ENCODE measurements around the gene SUGCT.

The SUGCT gene

GRCh38 chr7:40796723-40797122 lies 661.9 kb downstream of the SUGCT start:
- H3K27me3 ChIP-seq (ENCODE audit: control insufficient read depth, insufficient read depth, low read length), result no peaks in the 10 kb centered on the region
- H3K36me3 ChIP-seq (ENCODE audit: control insufficient read depth, insufficient read depth, low read length), result no peaks in the 10 kb centered on the region
- peaks cover 3% of the 10 kb centered on the region for H3K4me1 ChIP-seq (ENCODE audit: control insufficient read depth, insufficient read depth, low read length)
- H3K9me3 ChIP-seq (ENCODE audit: control insufficient read depth, insufficient read depth, low read length), result no peaks in the 10 kb centered on the region
- no peak overlapping the region for H3K4me3 ChIP-seq (ENCODE audit: low read depth, low read length)
- no peak overlapping the region for H3K9ac ChIP-seq (ENCODE audit: low read depth, low read length)

GRCh38 chr7:40798613-40799012 lies 663.8 kb downstream of the SUGCT start:
- no peak overlapping the region for H3K9ac ChIP-seq (ENCODE audit: low read depth, low read length)
- H3K9me3 ChIP-seq (ENCODE audit: control insufficient read depth, insufficient read depth, low read length), result no peaks in the 10 kb centered on the region
- H3K4me3 ChIP-seq (ENCODE audit: low read depth, low read length), result no peak overlapping the region
- no peaks in the 10 kb centered on the region for H3K36me3 ChIP-seq (ENCODE audit: control insufficient read depth, insufficient read depth, low read length)
- H3K4me1 ChIP-seq (ENCODE audit: control insufficient read depth, insufficient read depth, low read length), result peaks cover 3% of the 10 kb centered on the region
- no peaks in the 10 kb centered on the region for H3K27me3 ChIP-seq (ENCODE audit: control insufficient read depth, insufficient read depth, low read length)

DNA sequence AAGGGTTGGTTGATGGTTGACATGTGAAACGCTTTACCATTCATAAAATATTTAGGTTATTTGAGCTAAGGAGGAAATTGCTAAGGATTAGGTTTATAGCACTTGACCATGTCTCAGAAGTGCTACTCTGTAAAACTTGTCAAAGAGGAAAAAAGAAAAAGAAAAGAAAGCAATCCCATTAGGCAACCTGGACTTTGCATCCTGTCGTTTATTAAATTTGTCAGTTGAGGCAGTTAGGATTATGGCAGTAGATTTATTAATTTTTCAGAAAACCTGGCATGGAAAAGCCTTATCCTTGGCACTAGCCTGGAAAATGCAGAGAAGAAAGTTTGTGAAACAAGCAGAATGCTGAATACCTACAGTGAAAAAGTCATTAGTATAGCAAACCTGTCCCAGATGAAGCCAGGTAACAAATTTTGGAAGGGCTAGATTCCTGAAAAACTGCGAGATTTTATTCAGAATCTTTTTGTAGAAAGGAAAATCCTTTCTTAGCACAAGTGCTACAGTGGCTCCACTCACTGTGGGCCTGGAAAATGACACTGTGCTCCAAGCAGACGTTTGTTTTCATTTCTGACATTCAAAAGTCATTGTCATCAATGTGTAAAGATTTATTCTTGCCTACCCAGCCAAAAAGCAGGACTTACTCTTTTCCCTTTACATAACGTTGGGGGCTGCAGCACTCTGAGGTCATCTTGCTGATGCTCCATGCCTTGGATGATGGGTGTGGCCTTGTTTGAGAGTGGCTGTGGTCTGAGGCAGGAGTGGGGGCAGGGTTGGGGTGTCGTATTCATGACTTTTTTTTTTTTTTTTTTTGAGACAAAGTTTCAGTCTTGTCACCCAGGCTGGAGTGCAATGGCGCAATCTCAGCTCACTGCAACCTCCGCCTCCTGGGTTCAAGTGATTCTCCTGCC lies 664.9 kb downstream of the SUGCT start:
- no peak overlapping the region for H3K9ac ChIP-seq (ENCODE audit: low read depth, low read length)
- H3K27me3 ChIP-seq (ENCODE audit: control insufficient read depth, insufficient read depth, low read length), result no peaks in the 10 kb centered on the region
- H3K36me3 ChIP-seq (ENCODE audit: control insufficient read depth, insufficient read depth, low read length), result no peaks in the 10 kb centered on the region
- H3K4me3 ChIP-seq (ENCODE audit: low read depth, low read length), result no peak overlapping the region
- H3K9me3 ChIP-seq (ENCODE audit: control insufficient read depth, insufficient read depth, low read length), result no peaks in the 10 kb centered on the region
- H3K4me1 ChIP-seq (ENCODE audit: control insufficient read depth, insufficient read depth, low read length), result peaks cover 3% of the 10 kb centered on the region

DNA sequence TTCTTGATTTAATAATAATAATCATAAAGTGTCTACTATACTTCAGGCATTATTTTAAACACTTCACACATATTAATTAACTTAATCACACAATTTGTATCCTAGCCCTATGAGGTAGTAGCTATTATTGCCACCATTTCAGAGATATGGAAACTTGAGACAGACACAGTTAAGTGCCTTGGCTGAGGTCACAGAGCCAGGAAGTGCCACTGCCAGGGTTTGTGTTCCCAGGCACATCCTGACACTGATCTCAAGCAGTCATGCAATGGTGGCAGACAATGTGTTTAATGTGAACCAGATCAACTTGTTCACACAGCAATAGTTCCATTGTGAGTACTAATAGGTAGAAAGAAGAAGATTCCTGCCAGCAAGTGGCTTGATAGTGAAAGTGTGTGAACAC lies 666.0 kb downstream of the SUGCT start:
- no peaks in the 10 kb centered on the region for H3K27me3 ChIP-seq (ENCODE audit: control insufficient read depth, insufficient read depth, low read length)
- no peaks in the 10 kb centered on the region for H3K9me3 ChIP-seq (ENCODE audit: control insufficient read depth, insufficient read depth, low read length)
- H3K9ac ChIP-seq (ENCODE audit: low read depth, low read length), result no peak overlapping the region
- H3K4me1 ChIP-seq (ENCODE audit: control insufficient read depth, insufficient read depth, low read length), result peaks cover 3% of the 10 kb centered on the region
- H3K36me3 ChIP-seq (ENCODE audit: control insufficient read depth, insufficient read depth, low read length), result no peaks in the 10 kb centered on the region
- no peak overlapping the region for H3K4me3 ChIP-seq (ENCODE audit: low read depth, low read length)

- no peak overlapping the region for H3K4me3 ChIP-seq (ENCODE audit: low read depth, low read length)
- H3K9ac ChIP-seq (ENCODE audit: low read depth, low read length), result no peak overlapping the region
- no peaks in the 10 kb centered on the region for H3K9me3 ChIP-seq (ENCODE audit: control insufficient read depth, insufficient read depth, low read length)
- no peaks in the 10 kb centered on the region for H3K36me3 ChIP-seq (ENCODE audit: control insufficient read depth, insufficient read depth, low read length)
- H3K4me1 ChIP-seq (ENCODE audit: control insufficient read depth, insufficient read depth, low read length), result peaks cover 3% of the 10 kb centered on the region
- H3K27me3 ChIP-seq (ENCODE audit: control insufficient read depth, insufficient read depth, low read length), result no peaks in the 10 kb centered on the region
Measured at GRCh38 chr7:40802497-40802896, 667.7 kb downstream of the SUGCT start.

- Histone ChIP-seq H3K4me1 (ENCODE audit: control insufficient read depth, insufficient read depth, low read length) (peaks cover 2% of the 10 kb centered on the region), H3K9ac (ENCODE audit: low read depth, low read length) (no peak overlapping the region), H3K4me3 (ENCODE audit: low read depth, low read length) (no peak overlapping the region), H3K36me3 (ENCODE audit: control insufficient read depth, insufficient read depth, low read length) (no peaks in the 10 kb centered on the region), H3K27me3 (ENCODE audit: control insufficient read depth, insufficient read depth, low read length) (no peaks in the 10 kb centered on the region), H3K9me3 (ENCODE audit: control insufficient read depth, insufficient read depth, low read length) (no peaks in the 10 kb centered on the region)
Measured at GRCh38 chr7:40804477-40805215, 669.8 kb downstream of the SUGCT start.

- no peaks in the 10 kb centered on the region for H3K4me1 ChIP-seq (ENCODE audit: control insufficient read depth, insufficient read depth, low read length)
- no peak overlapping the region for H3K4me3 ChIP-seq (ENCODE audit: low read depth, low read length)
- H3K36me3 ChIP-seq (ENCODE audit: control insufficient read depth, insufficient read depth, low read length), result no peaks in the 10 kb centered on the region
- no peaks in the 10 kb centered on the region for H3K9me3 ChIP-seq (ENCODE audit: control insufficient read depth, insufficient read depth, low read length)
- no peak overlapping the region for H3K9ac ChIP-seq (ENCODE audit: low read depth, low read length)
- H3K27me3 ChIP-seq (ENCODE audit: control insufficient read depth, insufficient read depth, low read length), result no peaks in the 10 kb centered on the region
Measured at GRCh38 chr7:40805361-40805760, 670.6 kb downstream of the SUGCT start.

DNA sequence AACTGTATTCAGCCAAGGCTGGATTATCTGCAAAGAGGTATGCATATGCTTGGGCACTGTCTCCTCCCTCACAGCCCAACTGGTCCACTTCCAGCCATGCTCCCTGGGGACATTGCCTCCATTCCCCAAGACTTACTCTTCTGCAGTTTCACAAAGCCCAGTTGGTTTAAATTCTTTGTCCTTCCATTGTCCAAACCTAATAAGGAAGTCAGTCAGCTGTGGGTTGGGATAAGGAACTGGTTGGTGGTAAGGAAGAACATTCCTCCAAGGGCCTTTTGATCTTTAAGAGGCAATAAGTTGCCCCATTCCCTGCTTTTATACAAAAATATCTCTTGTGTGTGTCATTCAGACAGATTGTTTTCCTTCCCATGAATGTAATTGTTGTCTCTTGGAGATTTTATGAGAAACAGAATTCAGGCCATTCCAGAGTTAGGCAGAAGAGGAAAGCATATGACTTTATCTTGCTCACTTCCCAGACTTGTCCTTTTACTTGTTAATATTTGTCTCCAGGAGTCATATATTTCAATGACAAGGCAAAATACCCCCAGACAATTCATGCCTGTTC lies 673.7 kb downstream of the SUGCT start:
- no peaks in the 10 kb centered on the region for H3K36me3 ChIP-seq (ENCODE audit: control insufficient read depth, insufficient read depth, low read length)
- H3K27me3 ChIP-seq (ENCODE audit: control insufficient read depth, insufficient read depth, low read length), result no peaks in the 10 kb centered on the region
- H3K4me1 ChIP-seq (ENCODE audit: control insufficient read depth, insufficient read depth, low read length), result no peaks in the 10 kb centered on the region
- no peaks in the 10 kb centered on the region for H3K9me3 ChIP-seq (ENCODE audit: control insufficient read depth, insufficient read depth, low read length)
- no peak overlapping the region for H3K9ac ChIP-seq (ENCODE audit: low read depth, low read length)
- H3K4me3 ChIP-seq (ENCODE audit: low read depth, low read length), result no peak overlapping the region

GRCh38 chr7:40810274-40810673 lies 675.5 kb downstream of the SUGCT start:
- H3K36me3 ChIP-seq (ENCODE audit: control insufficient read depth, insufficient read depth, low read length), result no peaks in the 10 kb centered on the region
- no peak overlapping the region for H3K4me3 ChIP-seq (ENCODE audit: low read depth, low read length)
- H3K9me3 ChIP-seq (ENCODE audit: control insufficient read depth, insufficient read depth, low read length), result no peaks in the 10 kb centered on the region
- H3K9ac ChIP-seq (ENCODE audit: low read depth, low read length), result no peak overlapping the region
- H3K27me3 ChIP-seq (ENCODE audit: control insufficient read depth, insufficient read depth, low read length), result no peaks in the 10 kb centered on the region
- H3K4me1 ChIP-seq (ENCODE audit: control insufficient read depth, insufficient read depth, low read length), result no peaks in the 10 kb centered on the region

- Histone ChIP-seq H3K4me3 (ENCODE audit: low read depth, low read length) (no peak overlapping the region), H3K4me1 (ENCODE audit: control insufficient read depth, insufficient read depth, low read length) (no peaks in the 10 kb centered on the region), H3K9me3 (ENCODE audit: control insufficient read depth, insufficient read depth, low read length) (no peaks in the 10 kb centered on the region), H3K9ac (ENCODE audit: low read depth, low read length) (no peak overlapping the region), H3K27me3 (ENCODE audit: control insufficient read depth, insufficient read depth, low read length) (no peaks in the 10 kb centered on the region), H3K36me3 (ENCODE audit: control insufficient read depth, insufficient read depth, low read length) (no peaks in the 10 kb centered on the region)
Measured at GRCh38 chr7:40811666-40812065, 676.9 kb downstream of the SUGCT start.

DNA sequence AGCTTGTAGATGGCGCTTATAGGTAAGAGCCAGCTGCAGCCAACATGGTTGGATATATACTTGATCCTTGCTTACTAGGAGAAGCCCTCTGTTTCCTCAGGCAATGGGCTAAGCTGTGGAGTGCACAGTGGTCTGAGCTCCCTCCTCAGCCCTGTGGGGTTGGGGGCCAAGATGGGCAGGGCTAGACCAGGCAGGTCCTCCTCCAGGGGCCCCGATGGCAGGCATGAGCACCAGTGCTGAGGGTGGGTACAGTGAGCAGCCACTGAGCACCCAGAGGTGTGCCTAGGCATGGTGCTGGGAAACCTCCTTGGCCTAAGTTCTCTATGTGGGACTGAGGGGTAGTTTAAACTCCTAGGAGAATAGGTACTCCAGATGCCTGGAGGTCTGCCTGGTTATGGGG lies 680.2 kb downstream of the SUGCT start:
- H3K9me3 ChIP-seq (ENCODE audit: control insufficient read depth, insufficient read depth, low read length), result no peaks in the 10 kb centered on the region
- H3K4me3 ChIP-seq (ENCODE audit: low read depth, low read length), result no peak overlapping the region
- H3K9ac ChIP-seq (ENCODE audit: low read depth, low read length), result no peak overlapping the region
- no peaks in the 10 kb centered on the region for H3K27me3 ChIP-seq (ENCODE audit: control insufficient read depth, insufficient read depth, low read length)
- H3K4me1 ChIP-seq (ENCODE audit: control insufficient read depth, insufficient read depth, low read length), result no peaks in the 10 kb centered on the region
- H3K36me3 ChIP-seq (ENCODE audit: control insufficient read depth, insufficient read depth, low read length), result no peaks in the 10 kb centered on the region

All from iPS-15b (cell line).